Stimulated activated CD8-positive, alpha-beta memory T cell treated with anti-CD3 and anti-CD28 coated beads, Interleukin-2, amount 100 ng/mL, for 48 hours (primary cell): ENCODE results near the gene UBE2L5.

Experiments
- DNase-seq, 2 donors: peaks; one replicate each; pipeline ENCODE4 v3.0.0-alpha.2; 2020; ENCODE audit warnings: low read depth in 2 of 2

UBE2L5 gene

DNA sequence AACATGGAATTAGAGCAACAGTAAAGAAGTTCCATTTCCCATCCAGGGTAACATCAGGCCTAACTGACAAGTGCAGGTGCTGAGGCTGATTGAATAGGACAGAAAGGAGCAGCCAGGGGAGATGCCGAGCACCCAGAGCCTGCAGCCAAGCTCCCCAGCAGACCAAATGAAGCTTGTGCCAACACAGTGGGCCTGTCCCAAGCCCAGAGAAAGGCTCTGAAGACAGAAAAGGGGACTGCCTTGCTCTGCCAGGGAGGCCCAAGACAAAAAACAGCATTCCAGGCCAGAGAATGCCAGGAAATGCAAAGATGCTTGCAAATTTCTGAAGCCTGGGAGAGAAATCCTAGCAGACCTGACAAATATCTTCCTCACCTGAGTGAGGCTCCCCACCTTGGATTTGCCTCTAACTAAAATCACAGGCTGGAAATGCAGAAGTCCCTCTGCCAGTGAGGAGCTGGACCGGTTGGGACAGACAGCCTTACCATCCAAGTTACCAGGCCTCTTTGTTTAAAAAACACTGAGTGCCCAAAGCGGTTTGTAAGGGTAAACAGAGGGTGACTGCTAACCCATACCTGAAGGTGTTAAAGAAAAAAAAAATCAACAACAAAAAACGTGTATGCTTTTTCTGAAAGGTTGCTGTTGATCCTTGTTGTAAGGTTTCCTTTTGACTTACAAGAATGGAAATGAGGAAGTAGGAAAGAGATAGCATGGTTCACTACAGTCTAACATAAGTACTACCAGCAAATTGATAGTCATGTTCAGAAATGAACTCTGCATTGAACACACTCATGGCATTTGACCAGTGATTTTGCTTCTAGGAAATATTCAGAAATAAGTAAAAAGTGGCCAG lies 55.3 kb downstream of the UBE2L5 start:
- no peak for DNase-seq
